ENCODE data around the gene LSM4.
"Not testable (repeated sequence)": the region's sequence is repeated elsewhere in the genome, so short reads cannot be mapped to it uniquely, and the experiment has no call there.

LSM4 gene

DNA sequence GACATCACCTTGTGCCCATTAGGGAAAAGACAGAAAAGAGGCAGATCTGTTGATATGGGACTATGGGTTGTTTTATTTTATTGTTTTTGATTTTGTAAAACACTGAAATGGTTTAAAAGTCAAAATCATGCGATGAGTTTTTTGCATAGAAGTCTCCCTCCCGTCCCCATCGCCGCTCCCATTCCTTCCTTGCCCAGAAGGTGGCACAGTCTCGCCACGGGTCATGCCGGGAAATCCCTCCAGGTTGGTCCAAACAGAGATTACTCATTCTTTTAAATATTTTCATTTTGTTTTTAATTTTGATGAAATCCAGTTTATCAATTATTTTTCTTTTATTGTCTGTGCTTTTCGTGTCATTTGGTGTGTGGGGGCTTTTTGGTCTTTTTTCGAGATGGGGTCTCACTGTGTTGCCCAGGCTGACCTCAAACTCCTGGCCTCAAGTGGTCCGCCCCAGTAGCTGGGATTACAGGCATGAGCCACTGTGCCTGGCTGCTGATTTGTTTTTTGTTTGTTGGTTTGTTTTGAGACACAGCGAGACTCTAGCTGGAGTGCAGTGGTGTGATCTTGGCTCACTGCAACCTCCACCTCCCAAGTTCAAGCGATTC is 26.8 kb upstream of the LSM4 start:
- in situ Hi-C loops (cut with MboI; ENCODE audit: low sequenced_read_pairs): loop anchor here (5.0 kb wide), 1 partner anchor 58 kb away; no protein-coding TSS in a partner anchor
- Histone ChIP-seq H3K4me3 (no peak overlapping the region), H3K36me3 (replicated peaks) (no peaks in the 10 kb centered on the region), H3K9me3 (no peaks in the 10 kb centered on the region), H3K27me3 (ENCODE audit: low read depth) (no peaks in the 10 kb centered on the region; the same call in 1 of the 2 replicates), H3K4me1 (no peaks in the 10 kb centered on the region)
- peak; percentile 31 to 75 for DNase-seq (ENCODE audit: low spot score in 2 of 2)

DNA sequence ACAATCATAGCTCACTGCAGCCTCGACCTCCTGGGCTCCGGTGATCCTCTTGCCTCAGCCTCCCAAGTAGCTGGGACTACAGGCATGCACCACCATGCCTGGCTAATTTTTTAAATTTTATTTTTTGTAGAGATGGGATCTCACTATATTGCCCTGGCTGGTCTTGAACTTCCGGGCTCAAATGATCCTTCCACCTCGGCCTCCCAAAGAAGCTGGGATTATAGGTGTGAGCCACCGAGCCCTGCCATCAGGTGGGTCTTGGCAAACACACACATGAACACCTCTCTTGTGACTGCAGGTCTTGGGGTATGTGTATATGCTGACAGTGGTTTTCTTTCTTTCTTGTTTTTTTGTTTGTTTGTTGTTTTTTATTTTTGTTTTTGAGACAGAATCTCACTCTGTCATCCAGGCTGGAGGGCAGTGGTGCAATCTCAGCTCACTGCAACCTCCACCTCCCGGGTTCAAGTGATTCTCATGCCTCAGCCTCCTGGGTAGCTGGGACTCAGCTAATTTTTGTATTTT is 26.0 kb upstream of the LSM4 start:
- H3K27me3 ChIP-seq (ENCODE audit: low read depth); H3K4me1 ChIP-seq; H3K4me3 ChIP-seq; DNase-seq (ENCODE audit: low spot score in 2 of 2); H3K36me3 ChIP-seq (replicated peaks); in situ Hi-C loops (cut with MboI; ENCODE audit: low sequenced_read_pairs); H3K9me3 ChIP-seq: not testable (repeated sequence)

DNA sequence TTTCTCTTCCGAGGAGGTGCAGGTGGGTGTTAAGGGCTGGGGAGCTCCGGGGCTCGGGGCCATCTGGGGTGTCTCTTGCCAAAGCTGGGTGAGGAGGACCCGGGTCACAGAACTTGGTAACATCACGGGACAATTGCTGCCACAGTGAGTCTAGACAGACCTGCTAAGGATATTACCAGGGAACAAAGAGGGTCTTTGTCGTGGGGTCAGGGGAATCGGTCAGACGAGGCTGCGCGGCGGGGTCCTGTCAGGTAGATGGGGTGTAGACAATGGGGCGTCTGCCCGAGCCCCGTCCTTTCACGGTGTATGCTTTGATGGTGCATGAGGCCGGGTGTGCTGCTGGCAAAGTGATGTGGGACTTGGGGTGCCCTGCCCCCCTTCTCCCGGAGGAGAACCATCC is 25.3 kb upstream of the LSM4 start:
- in situ Hi-C loops (cut with MboI; ENCODE audit: low sequenced_read_pairs): no loop called here
- no peak overlapping the region for H3K4me3 ChIP-seq

DNA sequence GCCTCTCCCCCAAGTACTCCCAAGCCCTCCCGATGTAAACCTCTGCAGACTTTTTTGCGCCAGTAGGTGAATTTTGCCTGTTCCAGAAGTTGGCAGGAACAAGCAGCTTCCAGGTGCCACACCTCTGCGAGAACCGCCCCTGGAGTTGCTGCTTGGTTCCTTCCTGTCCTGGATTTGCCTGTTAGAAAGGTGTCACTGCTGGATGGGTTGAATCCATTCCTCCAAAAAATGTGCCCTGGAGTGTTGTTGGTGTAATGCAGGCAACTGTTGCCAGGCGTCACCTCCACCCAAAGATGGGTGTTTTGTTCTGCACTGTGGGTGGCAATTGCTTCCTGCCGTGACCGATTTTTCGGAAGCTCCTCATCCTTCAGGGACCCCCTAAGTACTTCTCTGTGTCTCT is 23.2 kb upstream of the LSM4 start:
- DNase-seq (ENCODE audit: low spot score in 2 of 2): no peak
- in situ Hi-C loops (cut with MboI; ENCODE audit: low sequenced_read_pairs): no loop called here
- H3K4me3 ChIP-seq: no peak overlapping the region

More for the DNA sequence above, 25.3 kb upstream of the LSM4 start:
- Histone ChIP-seq H3K27me3 (ENCODE audit: low read depth) (no peaks in the 10 kb centered on the region; the same call in 1 of the 2 replicates), H3K9me3 (no peaks in the 10 kb centered on the region), H3K36me3 (replicated peaks) (no peaks in the 10 kb centered on the region), H3K4me1 (no peaks in the 10 kb centered on the region)
- no peak for DNase-seq (ENCODE audit: low spot score in 2 of 2)

DNA sequence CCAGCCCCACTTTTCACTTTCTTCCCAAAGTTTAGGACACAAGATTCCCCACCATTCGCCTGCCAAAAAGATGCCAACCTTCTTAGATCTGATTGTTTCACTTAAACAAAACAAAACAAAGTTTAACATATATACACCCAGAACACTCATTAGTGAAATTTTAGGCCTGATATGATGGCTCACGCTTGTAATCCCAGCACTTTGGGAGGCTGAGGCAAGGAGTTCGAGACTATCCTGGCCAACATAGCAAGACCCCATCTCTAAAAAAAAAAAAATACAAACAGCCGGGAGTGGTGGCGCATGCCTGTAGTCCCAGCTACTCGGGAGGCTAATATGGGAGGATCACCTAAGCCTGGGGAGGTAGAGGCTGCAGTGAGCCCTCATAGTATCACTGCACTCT is 22.4 kb upstream of the LSM4 start:
- Histone ChIP-seq H3K4me3 (no peak overlapping the region), H3K36me3 (replicated peaks) (no peaks in the 10 kb centered on the region), H3K9me3 (no peaks in the 10 kb centered on the region), H3K27me3 (ENCODE audit: low read depth) (no peaks in the 10 kb centered on the region; the same call in 1 of the 2 replicates), H3K4me1 (no peaks in the 10 kb centered on the region)
- in situ Hi-C loops (cut with MboI; ENCODE audit: low sequenced_read_pairs): no loop called here
- no peak for DNase-seq (ENCODE audit: low spot score in 2 of 2)

More for the DNA sequence above, 23.2 kb upstream of the LSM4 start:
- Histone ChIP-seq H3K4me1 (no peaks in the 10 kb centered on the region), H3K36me3 (replicated peaks) (no peaks in the 10 kb centered on the region), H3K9me3 (no peaks in the 10 kb centered on the region), H3K27me3 (ENCODE audit: low read depth) (no peaks in the 10 kb centered on the region; the same call in 1 of the 2 replicates)

DNA sequence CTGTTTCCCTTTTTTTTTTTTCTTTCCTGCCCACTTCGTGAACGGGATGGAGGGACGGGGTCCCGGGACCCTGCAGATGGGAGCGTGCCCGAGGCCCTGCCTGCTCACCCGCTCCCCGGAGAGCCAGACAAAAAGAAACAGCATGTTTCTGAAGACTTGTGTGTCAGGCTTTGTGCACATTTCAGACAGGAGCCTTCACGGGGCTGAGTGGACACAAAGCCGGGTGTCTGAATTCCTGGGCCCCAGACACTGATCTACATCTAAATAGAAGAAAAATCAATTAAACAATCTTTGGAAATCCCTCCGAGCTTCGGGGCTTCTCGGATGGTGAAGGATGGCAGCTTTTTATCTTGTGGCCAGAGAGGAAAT is 21.7 kb upstream of the LSM4 start:
- peaks cover 4% of the 10 kb centered on the region for H3K4me1 ChIP-seq
- in situ Hi-C loops (cut with MboI; ENCODE audit: low sequenced_read_pairs): no loop called here
- no peaks in the 10 kb centered on the region; the same call in 1 of the 2 replicates for H3K27me3 ChIP-seq (ENCODE audit: low read depth)
- H3K36me3 ChIP-seq (replicated peaks): no peaks in the 10 kb centered on the region
- H3K4me3 ChIP-seq: no peak overlapping the region
- no peak for DNase-seq (ENCODE audit: low spot score in 2 of 2)
- H3K9me3 ChIP-seq: no peaks in the 10 kb centered on the region

DNA sequence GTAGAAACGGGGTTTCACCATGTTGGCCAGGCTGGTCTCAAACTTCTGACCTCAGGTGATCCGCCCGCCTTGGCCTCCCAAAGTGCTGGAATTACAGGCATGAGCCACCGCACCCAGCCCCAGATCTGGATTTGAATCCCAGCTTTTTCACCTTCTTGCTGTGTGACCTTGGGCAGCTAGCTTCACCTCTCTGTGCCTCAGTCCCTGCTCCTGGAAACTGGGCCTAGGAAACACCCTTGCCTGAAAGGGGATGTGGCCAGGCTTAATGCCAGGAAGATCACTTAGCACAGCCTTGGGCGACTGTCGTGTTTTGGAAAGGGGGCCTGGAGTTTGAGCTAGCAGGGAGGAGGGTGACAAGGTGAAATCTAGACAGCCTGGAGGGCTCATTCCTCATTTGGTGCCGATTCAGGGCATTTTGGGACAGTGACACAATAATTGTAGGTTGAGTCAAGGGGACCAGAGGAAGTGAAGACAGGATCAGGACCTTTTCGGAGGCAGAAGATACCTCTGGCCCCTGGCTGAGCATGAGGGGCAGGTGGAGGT is 19.3 kb upstream of the LSM4 start:
- in situ Hi-C loops (cut with MboI; ENCODE audit: low sequenced_read_pairs): no loop called here
- no peaks in the 10 kb centered on the region for H3K9me3 ChIP-seq
- H3K4me1 ChIP-seq: peaks cover 4% of the 10 kb centered on the region
- no peaks in the 10 kb centered on the region for H3K36me3 ChIP-seq (replicated peaks)
- no peaks in the 10 kb centered on the region for H3K27me3 ChIP-seq (ENCODE audit: low read depth)
- H3K4me3 ChIP-seq: no peak overlapping the region
- DNase-seq (ENCODE audit: low spot score in 2 of 2): no peak

DNA sequence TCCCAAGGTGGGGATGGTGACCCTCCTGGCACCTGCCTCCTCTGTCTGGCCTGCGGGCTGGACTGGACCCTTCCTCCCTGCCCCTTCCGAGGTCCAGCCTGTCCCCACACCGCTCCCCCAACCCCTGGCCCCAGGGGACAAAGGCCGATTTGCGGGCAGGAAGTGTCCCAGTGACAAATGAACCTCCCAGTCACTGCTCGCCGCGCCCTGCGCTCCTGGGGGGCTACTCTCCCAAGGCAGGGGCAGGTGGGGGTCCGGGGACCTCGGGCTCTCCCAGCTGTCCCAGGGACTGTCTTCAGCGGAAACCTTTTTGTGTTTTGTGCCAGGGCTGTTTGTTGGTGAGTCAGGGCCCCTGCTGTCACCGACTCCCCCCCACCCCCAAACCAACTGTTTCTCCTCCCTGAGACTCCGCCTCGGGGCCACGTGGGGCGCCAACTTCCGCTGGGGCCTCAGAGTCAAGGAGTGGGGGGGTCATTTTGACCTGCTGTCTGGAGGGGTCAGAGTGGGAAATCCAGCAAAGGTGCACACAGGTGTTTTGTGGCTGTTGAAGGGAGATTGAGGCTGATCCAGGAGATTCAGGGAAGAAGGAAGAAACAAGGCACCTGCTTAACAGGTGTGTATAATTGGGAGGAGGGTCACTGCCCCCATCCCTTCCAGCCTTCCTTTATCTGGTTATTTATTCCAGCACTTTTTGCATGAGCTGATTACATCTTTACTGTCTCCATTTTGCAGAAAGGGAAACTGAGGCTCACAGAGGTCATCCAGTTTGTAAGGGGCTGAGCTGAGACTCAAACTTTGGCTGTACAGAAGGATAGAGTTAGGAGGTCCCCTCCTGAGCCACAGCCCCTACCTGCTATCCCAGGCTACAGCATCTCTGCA is 18.4 kb upstream of the LSM4 start:
- H3K4me3 ChIP-seq: peak overlapping the region; percentile 68
- in situ Hi-C loops (cut with MboI; ENCODE audit: low sequenced_read_pairs): no loop called here
- peaks cover 4% of the 10 kb centered on the region for H3K4me1 ChIP-seq
- H3K36me3 ChIP-seq (replicated peaks): no peaks in the 10 kb centered on the region
- peak in 1 of 2 experiments; percentile 49 for DNase-seq (ENCODE audit: low spot score in 2 of 2)
- no peaks in the 10 kb centered on the region for H3K9me3 ChIP-seq
- no peaks in the 10 kb centered on the region for H3K27me3 ChIP-seq (ENCODE audit: low read depth)

DNA sequence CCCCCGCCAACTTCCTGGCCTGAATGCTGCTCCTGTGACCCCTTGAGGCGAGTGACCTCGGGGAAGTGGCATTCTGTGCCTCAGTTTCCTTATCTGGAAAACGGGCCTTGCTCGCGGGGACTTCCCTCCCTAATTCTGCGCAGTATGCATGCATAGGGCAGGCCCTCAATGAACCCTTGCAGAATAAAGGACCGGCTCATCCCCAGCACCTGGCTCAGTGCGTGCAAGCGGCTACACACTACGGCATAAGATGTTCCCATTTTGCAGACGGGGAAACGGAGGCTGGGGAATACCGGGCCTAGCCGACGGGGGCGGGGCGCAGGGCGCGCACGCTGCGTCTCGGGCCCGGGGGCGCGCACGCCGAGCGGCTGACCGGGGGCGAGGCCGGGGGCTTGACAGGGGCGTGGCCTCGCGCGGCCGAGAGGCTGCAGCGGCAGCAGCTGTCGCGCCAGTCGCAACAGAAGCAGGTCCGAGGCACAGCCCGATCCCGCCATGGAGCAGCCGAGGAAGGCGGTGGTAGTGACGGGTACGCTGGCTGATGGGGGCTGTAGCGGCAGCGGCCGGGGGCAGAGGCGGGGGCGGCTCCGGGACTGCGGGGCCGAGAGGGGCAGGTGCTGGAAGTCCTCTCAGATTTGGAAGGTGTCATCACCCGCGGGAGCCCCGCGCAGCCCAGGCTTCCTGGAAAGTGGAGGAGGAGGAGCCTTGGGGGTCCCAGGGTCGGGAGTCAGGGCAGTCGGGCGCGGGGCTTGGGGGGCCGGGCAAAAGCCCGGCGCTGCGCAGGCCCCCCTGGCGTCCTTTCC is 17.5 kb upstream of the LSM4 start, which contains the start of gene PGPEP1:
PGPEP1 (plus strand) TSS at position 409 of the 800 bp plus-strand sequence; CDS start at position 493, 84 bp downstream.
- peak; percentile 38 to 81 for DNase-seq (ENCODE audit: low spot score in 2 of 2)

DNA sequence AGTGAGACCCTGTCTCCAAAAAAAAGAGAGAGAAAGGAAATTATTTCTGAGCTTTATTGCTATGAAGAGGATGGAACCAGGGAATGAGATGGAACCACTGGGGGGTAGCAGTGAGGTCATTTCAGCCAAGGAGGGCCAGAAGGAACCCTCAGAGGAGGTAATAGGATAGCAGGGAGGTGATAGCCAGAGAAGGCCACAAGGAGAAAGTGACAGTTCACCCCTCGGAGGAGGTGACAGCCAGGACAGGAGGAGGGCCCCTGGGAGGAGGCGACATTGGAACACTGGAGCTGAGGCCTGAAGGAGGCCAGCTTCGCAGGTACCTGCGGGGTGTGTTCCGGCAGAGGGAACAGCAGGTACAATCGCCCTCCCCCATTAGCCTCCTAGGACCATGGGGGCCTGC is 16.8 kb upstream of the LSM4 start:
- no peaks in the 10 kb centered on the region for H3K9me3 ChIP-seq
- in situ Hi-C loops (cut with MboI; ENCODE audit: low sequenced_read_pairs): no loop called here
- no peaks in the 10 kb centered on the region for H3K36me3 ChIP-seq (replicated peaks)
- no peaks in the 10 kb centered on the region for H3K27me3 ChIP-seq (ENCODE audit: low read depth)
- DNase-seq (ENCODE audit: low spot score in 2 of 2): peak; percentile 46 to 51
- peak overlapping the region; percentile 68 for H3K4me3 ChIP-seq
- H3K4me1 ChIP-seq: peaks cover 4% of the 10 kb centered on the region

More for the DNA sequence above, 17.5 kb upstream of the LSM4 start, which contains the start of gene PGPEP1:
- no peaks in the 10 kb centered on the region for H3K27me3 ChIP-seq (ENCODE audit: low read depth)
- no peaks in the 10 kb centered on the region for H3K36me3 ChIP-seq (replicated peaks)
- in situ Hi-C loops (cut with MboI; ENCODE audit: low sequenced_read_pairs): no loop called here
- peaks cover 4% of the 10 kb centered on the region for H3K4me1 ChIP-seq
- H3K9me3 ChIP-seq: no peaks in the 10 kb centered on the region
- H3K4me3 ChIP-seq: peak within 1 kb of the TSS; percentile 68

DNA sequence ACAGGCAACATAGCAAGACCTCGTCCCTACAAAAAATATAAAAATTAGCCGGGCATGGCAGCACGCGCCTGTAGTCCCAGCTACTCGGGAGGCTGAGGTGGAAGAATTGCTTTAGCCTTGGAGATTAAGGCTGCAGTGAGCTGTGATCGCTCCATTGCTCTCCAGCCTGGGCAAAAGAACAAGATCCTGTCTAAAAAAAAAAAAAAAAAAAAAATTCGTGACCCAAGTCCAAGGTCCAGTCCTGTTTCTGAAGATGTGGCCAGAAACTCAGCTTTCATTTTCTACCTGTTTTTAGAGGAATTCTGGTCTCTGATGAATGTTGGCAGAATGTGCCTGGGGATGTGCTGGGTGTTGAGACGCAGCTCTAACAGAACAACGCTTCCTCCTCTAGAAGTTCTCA is 15.7 kb upstream of the LSM4 start:
- in situ Hi-C loops (cut with MboI; ENCODE audit: low sequenced_read_pairs): no loop called here
- Histone ChIP-seq H3K4me1 (peaks cover 4% of the 10 kb centered on the region), H3K36me3 (replicated peaks) (no peaks in the 10 kb centered on the region), H3K27me3 (ENCODE audit: low read depth) (no peaks in the 10 kb centered on the region), H3K4me3 (no peak overlapping the region), H3K9me3 (no peaks in the 10 kb centered on the region)
- DNase-seq (ENCODE audit: low spot score in 2 of 2): no peak

DNA sequence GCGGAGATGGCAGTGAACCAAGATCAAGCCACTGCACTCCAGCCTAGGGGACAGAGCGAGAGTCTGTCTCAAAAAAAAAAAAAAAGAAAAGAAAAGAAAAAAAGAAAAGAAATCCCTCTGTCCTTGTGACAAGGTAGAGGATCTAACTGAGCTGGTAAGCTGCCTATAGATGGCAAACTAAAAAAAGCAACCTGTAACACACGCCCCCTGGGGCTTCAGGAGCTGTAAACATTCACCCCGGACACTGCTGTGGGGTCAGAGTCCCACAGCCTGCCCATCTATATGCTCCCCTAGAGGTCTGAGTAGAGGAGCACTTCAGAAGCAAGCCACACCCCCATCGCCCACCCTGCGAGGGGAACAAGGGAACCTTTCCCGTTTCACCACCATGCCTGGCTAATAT is 13.2 kb upstream of the LSM4 start:
- H3K9me3 ChIP-seq: no peaks in the 10 kb centered on the region
- peaks cover 4% of the 10 kb centered on the region for H3K4me1 ChIP-seq
- H3K36me3 ChIP-seq (replicated peaks): no peaks in the 10 kb centered on the region
- no peaks in the 10 kb centered on the region for H3K27me3 ChIP-seq (ENCODE audit: low read depth)
- no peak overlapping the region for H3K4me3 ChIP-seq
- no peak for DNase-seq (ENCODE audit: low spot score in 2 of 2)
- in situ Hi-C loops (cut with MboI; ENCODE audit: low sequenced_read_pairs): no loop called here

DNA sequence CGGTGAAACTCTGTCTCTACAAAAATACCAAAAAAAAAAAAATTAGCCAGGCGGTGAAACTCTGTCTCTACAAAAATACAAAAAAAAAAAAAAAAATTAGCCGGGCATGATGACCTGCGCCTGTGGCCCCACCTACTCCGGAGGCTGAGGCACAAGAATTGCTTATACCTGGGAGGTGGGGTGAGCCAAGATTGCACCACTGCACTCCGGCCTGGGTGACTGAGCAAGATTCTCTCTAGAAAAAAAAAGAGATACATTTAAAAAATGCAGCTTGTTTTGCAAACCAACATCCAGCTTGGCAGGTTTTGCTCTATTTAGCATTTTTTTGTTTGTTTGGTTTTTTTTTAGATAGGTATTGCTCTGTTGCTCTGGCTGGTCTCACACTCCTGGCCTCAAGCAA is 10.8 kb upstream of the LSM4 start:
- in situ Hi-C loops (cut with MboI; ENCODE audit: low sequenced_read_pairs): no loop called here

More for the DNA sequence above, 10.8 kb upstream of the LSM4 start:
- Histone ChIP-seq H3K4me3 (no peak overlapping the region), H3K4me1 (peaks cover 4% of the 10 kb centered on the region), H3K36me3 (replicated peaks) (no peaks in the 10 kb centered on the region), H3K27me3 (ENCODE audit: low read depth) (no peaks in the 10 kb centered on the region), H3K9me3 (no peaks in the 10 kb centered on the region)
- DNase-seq (ENCODE audit: low spot score in 2 of 2): no peak
